SK-N-SH treated with all-trans-retinoic acid at 6 μM for 48 hours (cell line): ENCODE results near the gene SSBP4.

Experiments used
- ATAC-seq: fragments of 200-7000 bp; cut with Tn5 transposase; 3 replicates; pipeline ENCODE4 v1.9.1; 2020; ENCODE audit warnings: mild to moderate bottlenecking, moderate library complexity
- ARNTL ChIP-seq: fragments of 450-650 bp; formaldehyde crosslinking; IDR thresholded peaks from 2 replicates; pipeline ENCODE4 v1.5.0; 2020; ENCODE audit warnings: low read depth, mild to moderate bottlenecking, moderate library complexity, borderline replicate concordance
- BACH2 ChIP-seq: fragments of 250-450 bp; sonication (Bioruptor Pico); IDR thresholded peaks from 2 replicates; pipeline ENCODE4 v1.9.0; 2021; ENCODE audit warnings: mild to moderate bottlenecking, borderline replicate concordance
- CSDC2 ChIP-seq: fragments of 250-450 bp; sonication (Bioruptor Pico); IDR thresholded peaks from 2 replicates; pipeline ENCODE4 v1.5.0; 2020; ENCODE audit warnings: mild to moderate bottlenecking, moderate library complexity
- CSRNP3 ChIP-seq: fragments of 250-450 bp; sonication (Bioruptor Pico); IDR thresholded peaks from 2 replicates; pipeline ENCODE4 v1.5.1; 2021; ENCODE audit warnings: mild to moderate bottlenecking, moderate library complexity
- ESRRG ChIP-seq: fragments of 250-450 bp; sonication (Bioruptor Pico); IDR thresholded peaks from 2 replicates; pipeline ENCODE4 v1.6.1; 2021; ENCODE audit warnings: mild to moderate bottlenecking
- GLIS3 ChIP-seq: fragments of 250-450 bp; sonication (Bioruptor Pico); IDR thresholded peaks from 2 replicates; pipeline ENCODE4 v1.5.0; 2020; ENCODE audit warnings: mild to moderate bottlenecking, moderate library complexity
- ISL1 ChIP-seq: fragments of 250-450 bp; sonication (Bioruptor Pico); IDR thresholded peaks from 2 replicates; pipeline ENCODE4 v2.1.2; 2022; ENCODE audit warnings: mild to moderate bottlenecking, moderate library complexity
- PATZ1 ChIP-seq: fragments of 250-450 bp; sonication (Bioruptor Pico); IDR thresholded peaks from 2 replicates; pipeline ENCODE4 v1.8.0; 2020; ENCODE audit warnings: mild to moderate bottlenecking, moderate library complexity, borderline replicate concordance
- POU6F1 ChIP-seq: fragments of 250-450 bp; sonication (Bioruptor Pico); IDR thresholded peaks from 2 replicates; pipeline ENCODE4 v1.8.0; 2021; ENCODE audit warnings: low read depth, mild to moderate bottlenecking, moderate library complexity, borderline replicate concordance
- PPARA ChIP-seq: fragments of 250-450 bp; sonication (Bioruptor Pico); IDR thresholded peaks from 2 replicates; pipeline ENCODE4 v1.5.0; 2020; ENCODE audit warnings: mild to moderate bottlenecking, borderline replicate concordance
- RARB ChIP-seq: fragments of 250-450 bp; sonication (Bioruptor Pico); IDR thresholded peaks from 2 replicates; pipeline ENCODE4 v1.8.0; 2021; ENCODE audit warnings: mild to moderate bottlenecking, moderate library complexity
- SNAI2 ChIP-seq: fragments of 250-450 bp; sonication (Bioruptor Pico); IDR thresholded peaks from 2 replicates; pipeline ENCODE4 v1.5.0; 2020; ENCODE audit warnings: mild to moderate bottlenecking, moderate library complexity
- TOX ChIP-seq: fragments of 250-450 bp; sonication (Bioruptor Pico); IDR thresholded peaks from 2 replicates; pipeline ENCODE4 v1.8.0; 2021; ENCODE audit warnings: mild to moderate bottlenecking, moderate library complexity, borderline replicate concordance
- TSHZ2 ChIP-seq: fragments of 250-450 bp; sonication (Bioruptor Pico); IDR thresholded peaks from 2 replicates; pipeline ENCODE4 v1.5.0; 2020; ENCODE audit warnings: mild to moderate bottlenecking, moderate library complexity
- ZC3H10 ChIP-seq: fragments of 250-450 bp; sonication (Bioruptor Pico); IDR thresholded peaks from 2 replicates; pipeline ENCODE4 v1.5.1; 2021; ENCODE audit warnings: mild to moderate bottlenecking, moderate library complexity
- ZFP3 ChIP-seq: fragments of 250-450 bp; sonication (Bioruptor Pico); IDR thresholded peaks from 2 replicates; pipeline ENCODE4 v1.5.0; 2020; ENCODE audit warnings: mild to moderate bottlenecking, moderate library complexity
- ZNF565 ChIP-seq: fragments of 450-650 bp; formaldehyde crosslinking; conservative IDR thresholded peaks from 2 replicates; pipeline ENCODE4 v1.5.0; 2020; ENCODE audit warnings: low read depth, mild to moderate bottlenecking, moderate library complexity
- ZNF70 ChIP-seq: fragments of 450-650 bp; formaldehyde crosslinking; IDR thresholded peaks from 2 replicates; pipeline ENCODE4 v1.5.0; 2020; ENCODE audit warnings: mild to moderate bottlenecking, moderate library complexity
- ZNF8 ChIP-seq: fragments of 450-650 bp; formaldehyde crosslinking; IDR thresholded peaks from 2 replicates; pipeline ENCODE4 v1.5.0; 2020; ENCODE audit warnings: mild to moderate bottlenecking, moderate library complexity
- TF ChIP-seq, protein P1 (sequence below): fragments of 250-450 bp; sonication (Bioruptor Pico); IDR thresholded peaks from 2 replicates; pipeline ENCODE4 v1.5.1; 2020; ENCODE audit warnings: low read depth, mild to moderate bottlenecking, moderate library complexity

Gene SSBP4

DNA sequence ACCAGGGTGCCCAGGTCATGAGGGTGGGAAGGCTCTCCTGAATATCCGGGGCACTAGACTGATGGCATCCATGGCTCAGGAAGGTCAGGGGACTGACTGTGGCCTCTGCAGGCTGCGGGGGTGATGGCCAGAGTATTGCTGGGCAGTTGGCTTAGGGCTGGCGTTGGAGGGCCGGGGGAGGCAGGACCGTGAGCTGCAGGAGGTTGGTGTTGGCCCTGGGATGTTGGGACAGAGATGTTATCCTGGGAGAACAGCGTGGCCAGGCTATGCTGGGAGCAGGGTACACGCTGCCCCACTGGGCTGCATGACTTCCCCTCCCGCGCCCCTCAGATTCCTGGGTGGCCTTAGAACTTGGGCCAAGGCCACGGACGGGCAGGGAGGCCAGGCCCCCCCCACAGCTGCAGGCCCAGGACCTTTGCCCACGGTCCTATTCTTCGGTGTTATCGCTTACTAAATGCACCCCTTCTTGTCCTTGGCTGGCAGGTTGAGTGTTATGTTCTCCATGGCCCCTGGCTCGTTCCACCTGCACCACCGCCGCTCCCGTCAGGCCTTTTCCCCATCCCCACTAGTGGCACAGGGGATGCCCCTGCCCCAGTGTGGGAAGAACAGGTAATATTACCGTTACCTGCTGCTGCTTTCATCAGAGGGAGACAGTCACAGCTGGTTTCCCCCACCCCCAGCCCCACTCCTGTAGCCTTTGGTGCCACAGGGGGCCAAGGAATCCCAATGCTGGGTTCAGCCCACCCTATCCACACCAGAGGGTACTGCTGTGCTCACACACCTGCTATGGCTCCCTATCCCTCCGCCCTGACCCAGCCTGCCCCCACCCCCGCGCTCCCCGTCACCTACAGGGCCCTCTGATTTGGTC is 22.0 kb downstream of the SSBP4 start:
- no peak for TF ChIP-seq ISL1 (CRISPR knock-in tag)
- TF ChIP-seq SNAI2: no peak
- TF ChIP-seq ZNF70 (CRISPR knock-in tag): no peak
- no peak for TF ChIP-seq POU6F1 (CRISPR knock-in tag)
- no peak for TF ChIP-seq GLIS3
- no peak for TF ChIP-seq ARNTL
- no peak for TF ChIP-seq ZC3H10 (CRISPR knock-in tag)
- no peak for TF ChIP-seq PATZ1 (CRISPR knock-in tag)
- TF ChIP-seq ESRRG (CRISPR knock-in tag): no peak
- no peak for TF ChIP-seq ZNF565 (CRISPR knock-in tag)
- TF ChIP-seq CSDC2 (CRISPR knock-in tag): no peak
- TF ChIP-seq PPARA: no peak
- no peak for TF ChIP-seq TSHZ2 (CRISPR knock-in tag)
- TF ChIP-seq ZNF8 (CRISPR knock-in tag): no peak
- TF ChIP-seq ZFP3 (CRISPR knock-in tag): no peak
- no peak for TF ChIP-seq CSRNP3 (CRISPR knock-in tag)
- TF ChIP-seq BACH2 (CRISPR knock-in tag): no peak
- no peak for ATAC-seq

GRCh38 chr19:18441804-18442788 is 22.9 kb downstream of the SSBP4 start:
- TF ChIP-seq ZNF70 (CRISPR knock-in tag): no peak
- no peak for TF ChIP-seq GLIS3
- no peak for TF ChIP-seq CSDC2 (CRISPR knock-in tag)
- no peak for TF ChIP-seq CSRNP3 (CRISPR knock-in tag)
- no peak for TF ChIP-seq BACH2 (CRISPR knock-in tag)
- TF ChIP-seq TSHZ2 (CRISPR knock-in tag): no peak
- TF ChIP-seq ISL1 (CRISPR knock-in tag): no peak
- no peak for TF ChIP-seq RARB (CRISPR knock-in tag)
- no peak for TF ChIP-seq ZNF8 (CRISPR knock-in tag)
- TF ChIP-seq ZNF565 (CRISPR knock-in tag): no peak
- no peak for TF ChIP-seq ZFP3 (CRISPR knock-in tag)
- no peak for TF ChIP-seq PPARA
- TF ChIP-seq TOX (CRISPR knock-in tag): no peak
- TF ChIP-seq, protein P1, sequence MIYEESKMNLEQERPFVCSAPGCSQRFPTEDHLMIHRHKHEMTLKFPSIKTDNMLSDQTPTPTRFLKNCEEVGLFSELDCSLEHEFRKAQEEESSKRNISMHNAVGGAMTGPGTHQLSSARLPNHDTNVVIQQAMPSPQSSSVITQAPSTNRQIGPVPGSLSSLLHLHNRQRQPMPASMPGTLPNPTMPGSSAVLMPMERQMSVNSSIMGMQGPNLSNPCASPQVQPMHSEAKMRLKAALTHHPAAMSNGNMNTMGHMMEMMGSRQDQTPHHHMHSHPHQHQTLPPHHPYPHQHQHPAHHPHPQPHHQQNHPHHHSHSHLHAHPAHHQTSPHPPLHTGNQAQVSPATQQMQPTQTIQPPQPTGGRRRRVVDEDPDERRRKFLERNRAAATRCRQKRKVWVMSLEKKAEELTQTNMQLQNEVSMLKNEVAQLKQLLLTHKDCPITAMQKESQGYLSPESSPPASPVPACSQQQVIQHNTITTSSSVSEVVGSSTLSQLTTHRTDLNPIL (CRISPR knock-in tag): no peak
- ATAC-seq: no peak
